ENCODE results near the gene SAMD9.

- no peak for TF ChIP-seq CTCF (conservative IDR thresholded peaks at IDR 0.05; ENCODE audit: low read depth, low read length)
- no peak for TF ChIP-seq EZH2 (IDR thresholded peaks at IDR 0.05; ENCODE audit: borderline replicate concordance, low read depth, low read length, poor library complexity, severe bottlenecking)
These were observed 66.1 kb downstream of the SAMD9 start for GRCh38 chr7:93051660-93052059.

Data from A673 (cell line).